IMR-90 (cell line): ENCODE results near the gene FTO. TPM values are rescaled to one million over a fixed set of nuclear protein-coding genes. Genes with fewer than 3 reads are reported as not detected.

ENCODE experiments used
- ATAC-seq: fragments of 200-7000 bp; cut with Tn5 transposase; 2 replicates; pipeline ENCODE4 v1.9.1; 2020; ENCODE audit warnings: low read depth, mild to moderate bottlenecking, moderate library complexity
- BruUV-seq: library from RNA; stranded (reverse); fragments of 400-500 nt; replicated peaks from 2 replicates; lab custom pipeline; 2021; lab: Mats Ljungman, UMichigan
- CTCF ChIA-PET: fragments of 300-600 bp; formaldehyde crosslinking; extraction: SDS; loops from one replicate; lab custom pipeline; 2021; ENCODE audit warnings: antibody characterized with exemption; lab: Yijun Ruan, JAX
- POLR2A ChIA-PET: fragments of 300-600 bp; sonication (Branson Sonifier 250); formaldehyde crosslinking; loops from one replicate; lab custom pipeline; 2022; ENCODE audit warnings: antibody characterized with exemption; ENCODE audit not compliant: unreplicated experiment; lab: Charles Lee
- DNase-seq: peaks from one replicate; pipeline ENCODE4 v3.0.0; 2013
- H2AFZ ChIP-seq: replicated peaks from 2 replicates; pipeline ENCODE3; 2013; ENCODE audit warnings: low read length, mild to moderate bottlenecking; ENCODE audit not compliant: poor library complexity
- H2AK5ac ChIP-seq: 2 replicates; pipeline ENCODE4 v1.6.1; 2013; ENCODE audit warnings: low read depth, low read length, inconsistent platforms
- H2AK9ac ChIP-seq: replicated peaks from 2 replicates; pipeline ENCODE3; 2013; ENCODE audit warnings: mild to moderate bottlenecking, low read depth, low read length, moderate library complexity; ENCODE audit not compliant: poor library complexity
- H2BK120ac ChIP-seq: 2 replicates; pipeline ENCODE4 v1.6.1; 2013; ENCODE audit warnings: low read depth, low read length, inconsistent platforms
- H2BK15ac ChIP-seq: 3 replicates; pipeline ENCODE4 v1.6.1; 2013; ENCODE audit warnings: low read depth, low read length, inconsistent platforms
- H2BK20ac ChIP-seq: 2 replicates; pipeline ENCODE4 v1.6.1; 2013; ENCODE audit warnings: low read depth, mild to moderate bottlenecking, inconsistent platforms, low read length, moderate library complexity
- H2BK5ac ChIP-seq: 2 replicates; pipeline ENCODE4 v1.6.1; 2013; ENCODE audit warnings: mild to moderate bottlenecking, low read depth, low read length, inconsistent platforms; ENCODE audit not compliant: poor library complexity, severe bottlenecking
- H3K14ac ChIP-seq: replicated peaks from 2 replicates; pipeline ENCODE4 v1.6.1; 2013; ENCODE audit warnings: low read depth, low read length, inconsistent platforms
- H3K18ac ChIP-seq: 2 replicates; pipeline ENCODE4 v1.6.1; 2013; ENCODE audit warnings: low read depth, low read length, control low read depth
- H3K23ac ChIP-seq: 2 replicates; pipeline ENCODE4 v1.6.1; 2013; ENCODE audit warnings: low read depth, low read length, inconsistent platforms
- H3K27ac ChIP-seq: 2 replicates; pipeline ENCODE4 v1.5.1; 2013; ENCODE audit warnings: mild to moderate bottlenecking, control low read depth, low read length; ENCODE audit not compliant: insufficient read depth
- H3K27me3 ChIP-seq: 2 replicates; pipeline ENCODE4 v1.6.1; 2013; ENCODE audit warnings: low read length; ENCODE audit not compliant: control insufficient read depth, insufficient read depth
- H3K36me3 ChIP-seq: 2 replicates; pipeline ENCODE4 v1.6.1; 2013; ENCODE audit warnings: low read length, mixed read lengths; ENCODE audit not compliant: control insufficient read depth, insufficient read depth
- H3K4ac ChIP-seq: 2 replicates; pipeline ENCODE4 v1.6.1; 2013; ENCODE audit warnings: low read depth, low read length, inconsistent platforms
- H3K4me1 ChIP-seq: 2 replicates; pipeline ENCODE4 v1.6.1; 2013; ENCODE audit warnings: low read length, mixed read lengths; ENCODE audit not compliant: control insufficient read depth, insufficient read depth
- H3K4me2 ChIP-seq: 2 replicates; pipeline ENCODE4 v1.6.1; 2013; ENCODE audit warnings: low read depth, mild to moderate bottlenecking, control low read depth, low read length, moderate library complexity
- H3K4me3 ChIP-seq: 2 replicates; pipeline ENCODE4 v1.5.1; 2013; ENCODE audit warnings: low read depth, mild to moderate bottlenecking, control low read depth, low read length, moderate library complexity; ENCODE audit not compliant: insufficient read depth
- H3K56ac ChIP-seq: 2 replicates; pipeline ENCODE4 v1.6.1; 2013; ENCODE audit warnings: low read length, inconsistent platforms; ENCODE audit not compliant: insufficient read depth; ENCODE audit errors: extremely low read depth
- H3K79me1 ChIP-seq, 2 experiments: 2 replicates each; pipeline ENCODE4 v1.6.1; 2013; ENCODE audit warnings: low read length in 2 of 2, inconsistent platforms in 1 of 2, low read depth in 1 of 2
- H3K9ac ChIP-seq: 2 replicates; pipeline ENCODE4 v1.6.1; 2013; ENCODE audit warnings: low read depth, low read length, control low read depth
- H3K9me1 ChIP-seq: 2 replicates; pipeline ENCODE4 v1.6.1; 2013; ENCODE audit warnings: low read length, inconsistent platforms; ENCODE audit not compliant: insufficient read depth
- H3K9me3 ChIP-seq: 2 replicates; pipeline ENCODE4 v1.6.1; 2013; ENCODE audit warnings: low read length; ENCODE audit not compliant: control insufficient read depth, insufficient read depth
- H4K20me1 ChIP-seq: 2 replicates; pipeline ENCODE4 v1.6.1; 2013; ENCODE audit warnings: low read length, inconsistent platforms; ENCODE audit not compliant: insufficient read depth
- H4K5ac ChIP-seq: 2 replicates; pipeline ENCODE4 v1.6.1; 2013; ENCODE audit warnings: mild to moderate bottlenecking, low read depth, low read length, control low read depth
- H4K8ac ChIP-seq, 2 experiments: 2 replicates each; pipeline ENCODE4 v1.6.1; 2013; ENCODE audit warnings: low read depth in 2 of 2, low read length in 2 of 2, control low read depth in 1 of 2, inconsistent platforms in 1 of 2
- H4K91ac ChIP-seq: 2 replicates; pipeline ENCODE4 v1.6.1; 2013; ENCODE audit warnings: low read depth, low read length, inconsistent platforms; ENCODE audit not compliant: insufficient read depth
- BHLHE40 ChIP-seq: fragments of 150-350 bp; IDR thresholded peaks from 2 replicates; pipeline ENCODE4 v1.6.1; 2016; ENCODE audit warnings: mild to moderate bottlenecking, low read depth, low read length
- CEBPB ChIP-seq: IDR thresholded peaks from 2 replicates; pipeline ENCODE4 v1.6.1; 2012; ENCODE audit warnings: low read depth, low read length, improper control_type of control experiment
- CHD1 ChIP-seq: IDR thresholded peaks from 2 replicates; pipeline ENCODE4 v1.6.1; 2012; ENCODE audit warnings: low read depth, low read length, improper control_type of control experiment
- FOS ChIP-seq: fragments of 150-350 bp; IDR thresholded peaks from 2 replicates; pipeline ENCODE4 v1.6.1; 2016; ENCODE audit warnings: low read depth, low read length
- MAFK ChIP-seq: IDR thresholded peaks from 2 replicates; pipeline ENCODE4 v1.6.1; 2012; ENCODE audit warnings: low read depth, low read length, improper control_type of control experiment
- MAZ ChIP-seq: IDR thresholded peaks from 2 replicates; pipeline ENCODE4 v1.6.1; 2012; ENCODE audit warnings: low read depth, mild to moderate bottlenecking, low read length, improper control_type of control experiment, moderate library complexity, borderline replicate concordance
- MXI1 ChIP-seq: IDR thresholded peaks from 2 replicates; pipeline ENCODE4 v1.6.1; 2012; ENCODE audit warnings: low read depth, mild to moderate bottlenecking, low read length, moderate library complexity, borderline replicate concordance
- NFE2L2 ChIP-seq: fragments of 150-350 bp; IDR thresholded peaks from 2 replicates; pipeline ENCODE4 v1.6.1; 2016; ENCODE audit warnings: low read depth, mild to moderate bottlenecking, low read length
- POLR2A ChIP-seq: IDR thresholded peaks from 2 replicates; pipeline ENCODE4 v1.6.1; 2012; ENCODE audit warnings: mild to moderate bottlenecking, low read depth, low read length
- RAD21 ChIP-seq: IDR thresholded peaks from 2 replicates; pipeline ENCODE4 v1.6.1; 2012; ENCODE audit warnings: low read length, improper control_type of control experiment
- RCOR1 ChIP-seq: IDR thresholded peaks from 2 replicates; pipeline ENCODE4 v1.6.1; 2012; ENCODE audit warnings: mild to moderate bottlenecking, low read length, improper control_type of control experiment; ENCODE audit not compliant: insufficient replicate concordance
- RFX5 ChIP-seq: IDR thresholded peaks from 2 replicates; pipeline ENCODE4 v1.8.0; 2012; ENCODE audit warnings: low read depth, mild to moderate bottlenecking, low read length, moderate library complexity
- SMC3 ChIP-seq: fragments of 150-350 bp; IDR thresholded peaks from 2 replicates; pipeline ENCODE4 v1.6.1; 2016; ENCODE audit warnings: low read depth, mild to moderate bottlenecking, antibody characterized with exemption, low read length, moderate library complexity
- WGBS, 2 experiments: methylation state at CpG; one replicate each; pipeline versions ENCODE4 v1.1.5 to v1.1.7; 2013; ENCODE audit warnings: missing lambda C conversion rate in 2 of 2; ENCODE audit not compliant: insufficient read length in 1 of 2; ENCODE audit errors: extremely low coverage in 2 of 2; 5-methylcytosine and 5-hydroxymethylcytosine counted together
- dilution Hi-C: fragments of 300-500 bp; cut with HindIII; formaldehyde crosslinking; loops from one replicate; pipeline ENCODE4 v1.14.3; 2018; ENCODE audit warnings: low sequenced_read_pairs; ENCODE audit not compliant: unreplicated experiment
- in situ Hi-C: fragments of 300-500 bp; cut with MboI; formaldehyde crosslinking; loops from 3 replicates; pipeline ENCODE4 v1.14.3; 2019; ENCODE audit warnings: low sequenced_read_pairs, inconsistent platforms, mixed read lengths
- intact Hi-C: fragments of 100-400 bp; cut with micrococcal nuclease; formaldehyde crosslinking; loops from 2 replicates; pipeline ENCODE4 v1.10.0; 2022
- polyA plus RNA-seq, 3 experiments: library from polyadenylated mRNA; depleted of rRNA; stranded (reverse); fragments of >200 nt; gene quantifications; 2 replicates each; pipeline ENCODE4 v1.2.3, GENCODE V29; 2012; ENCODE audit warnings: low replicate concordance in 1 of 3
- total RNA-seq: library from RNA; depleted of rRNA; stranded (reverse); fragments of >200 nt; gene quantifications from 2 replicates; pipeline ENCODE4 v1.2.3, GENCODE V29; 2012
- TF ChIP-seq, protein P1 (sequence below): fragments of 150-350 bp; IDR thresholded peaks from 2 replicates; pipeline ENCODE4 v1.6.1; 2017; ENCODE audit warnings: mild to moderate bottlenecking, antibody characterized with exemption, low read length, low read depth
- TF ChIP-seq, protein P2 (sequence below): fragments of 150-350 bp; IDR thresholded peaks from 2 replicates; pipeline ENCODE4 v1.6.1; 2016; ENCODE audit warnings: low read depth, mild to moderate bottlenecking, low read length, moderate library complexity, borderline replicate concordance
- TF ChIP-seq, protein P3 (sequence below): conservative IDR thresholded peaks from 2 replicates; pipeline ENCODE4 v1.5.1; 2012; ENCODE audit warnings: mild to moderate bottlenecking, low read depth, low read length, improper control_type of control experiment

Gene FTO
- total and polyA plus RNA-seq, 2 of the 4 experiments (the other 2 are of a cell fraction): 70.3 to 132 TPM

DNA sequence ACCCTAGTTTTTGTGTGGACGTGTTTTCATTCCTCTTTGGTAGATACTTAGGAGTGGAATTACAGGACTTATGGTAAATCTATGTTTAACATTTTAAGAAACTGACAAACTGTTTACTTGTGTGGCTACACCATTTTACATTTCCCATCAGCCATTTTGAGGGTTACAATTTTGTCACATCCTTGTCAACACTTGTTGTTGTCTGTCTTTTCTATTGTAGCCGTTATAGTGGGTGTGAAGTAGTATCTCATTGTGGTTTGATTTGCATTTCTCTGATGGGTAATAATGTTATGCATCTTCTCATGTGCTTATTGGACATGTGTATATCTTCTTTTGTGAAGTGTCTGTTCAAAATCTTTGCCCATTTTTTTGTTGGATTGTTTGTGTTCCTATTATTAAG, 4.5 kb downstream of the FTO start:
- H3K18ac ChIP-seq: no peak overlapping the region
- ATAC-seq: no peak

More for the DNA sequence above, 4.5 kb downstream of the FTO start:
- Histone ChIP-seq H3K9me3 (no peaks in the 10 kb centered on the region), H2AFZ (no peak overlapping the region), H3K9ac (no peak overlapping the region), H4K8ac (no peak overlapping the region), H3K4me1 (peaks cover 2% of the 10 kb centered on the region; the same call in 1 of the 2 replicates), H4K91ac (no peak overlapping the region), H3K4me2 (no peak overlapping the region), H2AK9ac (no peak overlapping the region), H3K4ac (no peak overlapping the region), H2BK15ac (no peak overlapping the region), H3K27me3 (no peaks in the 10 kb centered on the region), H2AK5ac (no peak overlapping the region), H4K20me1 (peaks cover 8% of the 10 kb centered on the region; the same call in 1 of the 2 replicates), H3K56ac (no peak overlapping the region), H3K36me3 (peaks cover 3% of the 10 kb centered on the region; the same call in 1 of the 2 replicates), H2BK5ac (no peak overlapping the region), H3K14ac (no peak overlapping the region), H2BK120ac (no peak overlapping the region), H3K23ac (no peak overlapping the region), H2BK20ac (no peak overlapping the region), H3K9me1 (0 out of 2 replicates have a peak, but pooled peaks cover 2% of the 10 kb centered on the region), H3K27ac (no peak overlapping the region), H3K4me3 (no peak overlapping the region), H3K79me1 (peaks cover 21 to 56% of the 10 kb centered on the region in 2 experiments), H4K5ac (no peak overlapping the region)
- no peak for DNase-seq
- dilution Hi-C loops: no loop called here
- intact Hi-C loops: no loop called here
- whole genome bisulfite sequencing, 2 experiments: no CpG with 5 or more reads among the region's 2 CpGs
- ChIA-PET CTCF (no interaction called here), POLR2A (no interaction called here)
- TF ChIP-seq RCOR1: no peak
- TF ChIP-seq, protein P1, sequence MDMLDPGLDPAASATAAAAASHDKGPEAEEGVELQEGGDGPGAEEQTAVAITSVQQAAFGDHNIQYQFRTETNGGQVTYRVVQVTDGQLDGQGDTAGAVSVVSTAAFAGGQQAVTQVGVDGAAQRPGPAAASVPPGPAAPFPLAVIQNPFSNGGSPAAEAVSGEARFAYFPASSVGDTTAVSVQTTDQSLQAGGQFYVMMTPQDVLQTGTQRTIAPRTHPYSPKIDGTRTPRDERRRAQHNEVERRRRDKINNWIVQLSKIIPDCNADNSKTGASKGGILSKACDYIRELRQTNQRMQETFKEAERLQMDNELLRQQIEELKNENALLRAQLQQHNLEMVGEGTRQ: no peak
- no peak for TF ChIP-seq BHLHE40
- TF ChIP-seq RAD21: no peak
- TF ChIP-seq RFX5: no peak
- TF ChIP-seq POLR2A: no peak
- TF ChIP-seq, protein P2, sequence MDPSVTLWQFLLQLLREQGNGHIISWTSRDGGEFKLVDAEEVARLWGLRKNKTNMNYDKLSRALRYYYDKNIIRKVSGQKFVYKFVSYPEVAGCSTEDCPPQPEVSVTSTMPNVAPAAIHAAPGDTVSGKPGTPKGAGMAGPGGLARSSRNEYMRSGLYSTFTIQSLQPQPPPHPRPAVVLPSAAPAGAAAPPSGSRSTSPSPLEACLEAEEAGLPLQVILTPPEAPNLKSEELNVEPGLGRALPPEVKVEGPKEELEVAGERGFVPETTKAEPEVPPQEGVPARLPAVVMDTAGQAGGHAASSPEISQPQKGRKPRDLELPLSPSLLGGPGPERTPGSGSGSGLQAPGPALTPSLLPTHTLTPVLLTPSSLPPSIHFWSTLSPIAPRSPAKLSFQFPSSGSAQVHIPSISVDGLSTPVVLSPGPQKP: no peak
- no peak for TF ChIP-seq SMC3
- TF ChIP-seq FOS: no peak
- TF ChIP-seq, protein P3, sequence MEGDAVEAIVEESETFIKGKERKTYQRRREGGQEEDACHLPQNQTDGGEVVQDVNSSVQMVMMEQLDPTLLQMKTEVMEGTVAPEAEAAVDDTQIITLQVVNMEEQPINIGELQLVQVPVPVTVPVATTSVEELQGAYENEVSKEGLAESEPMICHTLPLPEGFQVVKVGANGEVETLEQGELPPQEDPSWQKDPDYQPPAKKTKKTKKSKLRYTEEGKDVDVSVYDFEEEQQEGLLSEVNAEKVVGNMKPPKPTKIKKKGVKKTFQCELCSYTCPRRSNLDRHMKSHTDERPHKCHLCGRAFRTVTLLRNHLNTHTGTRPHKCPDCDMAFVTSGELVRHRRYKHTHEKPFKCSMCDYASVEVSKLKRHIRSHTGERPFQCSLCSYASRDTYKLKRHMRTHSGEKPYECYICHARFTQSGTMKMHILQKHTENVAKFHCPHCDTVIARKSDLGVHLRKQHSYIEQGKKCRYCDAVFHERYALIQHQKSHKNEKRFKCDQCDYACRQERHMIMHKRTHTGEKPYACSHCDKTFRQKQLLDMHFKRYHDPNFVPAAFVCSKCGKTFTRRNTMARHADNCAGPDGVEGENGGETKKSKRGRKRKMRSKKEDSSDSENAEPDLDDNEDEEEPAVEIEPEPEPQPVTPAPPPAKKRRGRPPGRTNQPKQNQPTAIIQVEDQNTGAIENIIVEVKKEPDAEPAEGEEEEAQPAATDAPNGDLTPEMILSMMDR: no peak
- TF ChIP-seq MAZ: no peak
- no peak for TF ChIP-seq CEBPB
- no peak for TF ChIP-seq MXI1
- no peak for TF ChIP-seq CHD1
- TF ChIP-seq MAFK: no peak
- no peak for TF ChIP-seq NFE2L2
- in situ Hi-C loops: no loop called here
- BruUV-seq: no TSS peak
